Neural cell (in vitro differentiated cells): ENCODE measurements around the gene LRMDA.

Source experiments
- CTCF ChIP-seq: fragments of 450-650 bp; IDR thresholded peaks from 2 replicates; pipeline ENCODE4 v1.5.1; 2014; ENCODE audit warnings: antibody characterized with exemption, mild to moderate bottlenecking, moderate library complexity; ENCODE audit not compliant: poor library complexity, severe bottlenecking
- POLR2AphosphoS5 ChIP-seq: IDR thresholded peaks from 2 replicates; pipeline ENCODE4 v1.6.1; 2012

- TF ChIP-seq CTCF: no peak
- TF ChIP-seq POLR2AphosphoS5: no peak
These were observed 724.5 kb downstream of the LRMDA start for GRCh38 chr10:76155961-76156360.
